LNCaP clone FGC (cell line): ENCODE measurements around the gene TRIM2.

Source experiments
- DNase-seq: peaks from one replicate; pipeline ENCODE4 v3.0.0-alpha.2; 2011; ENCODE audit warnings: low read depth
- H3K4me3 ChIP-seq: 2 replicates; pipeline ENCODE4 v1.5.1; 2011; ENCODE audit warnings: mild to moderate bottlenecking, low read depth, low read length, control low read depth
- TF ChIP-seq, protein P1 (sequence below): IDR thresholded peaks from 2 replicates; pipeline ENCODE4 v1.5.1; 2012; ENCODE audit warnings: mild to moderate bottlenecking; ENCODE audit not compliant: control insufficient read depth, insufficient read depth; ENCODE audit errors: extremely low read depth

TRIM2 gene

DNA sequence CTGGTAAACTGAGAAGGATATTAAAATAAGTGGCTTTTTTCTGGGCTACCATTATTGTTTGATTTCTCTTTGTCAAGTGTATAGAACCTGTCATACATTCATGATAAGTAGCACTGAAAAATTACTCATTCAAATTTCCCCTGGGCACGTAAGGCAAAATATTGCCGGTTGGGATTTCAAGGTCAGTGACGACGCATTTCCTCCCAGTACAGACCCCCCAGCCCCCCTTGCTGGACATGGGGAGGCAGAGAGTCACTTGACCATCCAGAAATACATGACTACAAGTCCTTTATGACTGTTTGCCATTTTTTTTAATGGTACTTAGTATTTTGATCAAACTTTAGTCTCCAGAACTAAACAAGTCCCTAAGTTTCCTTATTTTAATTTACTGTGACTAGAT, 133.4 kb downstream of the TRIM2 start:
- no peak overlapping the region for H3K4me3 ChIP-seq
- no peak for DNase-seq
- TF ChIP-seq, protein P1, sequence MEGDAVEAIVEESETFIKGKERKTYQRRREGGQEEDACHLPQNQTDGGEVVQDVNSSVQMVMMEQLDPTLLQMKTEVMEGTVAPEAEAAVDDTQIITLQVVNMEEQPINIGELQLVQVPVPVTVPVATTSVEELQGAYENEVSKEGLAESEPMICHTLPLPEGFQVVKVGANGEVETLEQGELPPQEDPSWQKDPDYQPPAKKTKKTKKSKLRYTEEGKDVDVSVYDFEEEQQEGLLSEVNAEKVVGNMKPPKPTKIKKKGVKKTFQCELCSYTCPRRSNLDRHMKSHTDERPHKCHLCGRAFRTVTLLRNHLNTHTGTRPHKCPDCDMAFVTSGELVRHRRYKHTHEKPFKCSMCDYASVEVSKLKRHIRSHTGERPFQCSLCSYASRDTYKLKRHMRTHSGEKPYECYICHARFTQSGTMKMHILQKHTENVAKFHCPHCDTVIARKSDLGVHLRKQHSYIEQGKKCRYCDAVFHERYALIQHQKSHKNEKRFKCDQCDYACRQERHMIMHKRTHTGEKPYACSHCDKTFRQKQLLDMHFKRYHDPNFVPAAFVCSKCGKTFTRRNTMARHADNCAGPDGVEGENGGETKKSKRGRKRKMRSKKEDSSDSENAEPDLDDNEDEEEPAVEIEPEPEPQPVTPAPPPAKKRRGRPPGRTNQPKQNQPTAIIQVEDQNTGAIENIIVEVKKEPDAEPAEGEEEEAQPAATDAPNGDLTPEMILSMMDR, result no peak

GRCh38 chr4:153341575-153342090, 137.4 kb downstream of the TRIM2 start:
- TF ChIP-seq, protein P1, result no peak
- no peak overlapping the region for H3K4me3 ChIP-seq
- DNase-seq, result no peak

- TF ChIP-seq, protein P1, result no peak
- DNase-seq, result no peak
- no peak overlapping the region for H3K4me3 ChIP-seq
Observed at GRCh38 chr4:153342751-153343552, 138.7 kb downstream of the TRIM2 start.

GRCh38 chr4:153344131-153345011, 140.1 kb downstream of the TRIM2 start, which contains the start of gene MND1:
Gene MND1, plus strand, starts transcription at chr4:153344688. Its CDS starts 50 bp downstream, at chr4:153344738.
- TF ChIP-seq, protein P1, result peak; percentile 81
- H3K4me3 ChIP-seq, result peak within 1 kb of the TSS; percentile 73
- no peak for DNase-seq

- TF ChIP-seq, protein P1, result 0 out of 2 replicates have a peak, but pooled peaks have one; percentile 12
- DNase-seq, result no peak
- H3K4me3 ChIP-seq, result peak overlapping the region; percentile 73
Observed at GRCh38 chr4:153345012-153345981, 141.1 kb downstream of the TRIM2 start.

DNA sequence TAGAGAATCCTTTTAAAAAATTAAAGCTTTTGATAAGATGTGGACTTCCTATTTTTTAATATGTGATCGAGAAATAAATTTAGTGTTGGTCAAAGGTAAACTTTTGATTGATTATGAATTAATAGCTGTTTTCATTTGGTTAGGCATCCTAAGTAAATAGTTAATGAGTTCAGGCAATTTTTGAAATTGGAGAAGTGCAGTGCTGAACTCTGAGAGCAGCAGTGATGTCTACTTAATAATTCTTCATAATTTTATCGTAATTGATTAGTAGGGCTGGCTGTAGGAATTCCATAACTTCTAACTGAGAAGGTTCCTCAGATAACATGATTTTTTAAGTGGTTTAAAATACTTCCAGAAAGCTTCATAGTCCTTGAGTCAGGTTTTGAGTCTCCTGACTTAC, 141.8 kb downstream of the TRIM2 start:
- DNase-seq, result no peak
- TF ChIP-seq, protein P1, result no peak
- H3K4me3 ChIP-seq, result peak overlapping the region; percentile 73
